IMR-90 (cell line): ENCODE results near the gene STAC2. TPM values are rescaled to one million over a fixed set of nuclear protein-coding genes. Genes with fewer than 3 reads are reported as not detected.
A peak's percentile ranks its signal among the peaks of the same experiment; 100 is the strongest.

Experiments
- ATAC-seq: fragments of 200-7000 bp; cut with Tn5 transposase; 2 replicates; pipeline ENCODE4 v1.9.1; 2020; ENCODE audit warnings: low read depth, mild to moderate bottlenecking, moderate library complexity
- BruUV-seq: library from RNA; stranded (reverse); fragments of 400-500 nt; replicated peaks from 2 replicates; lab custom pipeline; 2021; lab: Mats Ljungman, UMichigan
- CTCF ChIA-PET: fragments of 300-600 bp; formaldehyde crosslinking; extraction: SDS; loops from one replicate; lab custom pipeline; 2021; ENCODE audit warnings: antibody characterized with exemption; lab: Yijun Ruan, JAX
- POLR2A ChIA-PET: fragments of 300-600 bp; sonication (Branson Sonifier 250); formaldehyde crosslinking; loops from one replicate; lab custom pipeline; 2022; ENCODE audit warnings: antibody characterized with exemption; ENCODE audit not compliant: unreplicated experiment; lab: Charles Lee
- DNase-seq: peaks from one replicate; pipeline ENCODE4 v3.0.0; 2013
- H2AFZ ChIP-seq: replicated peaks from 2 replicates; pipeline ENCODE3; 2013; ENCODE audit warnings: low read length, mild to moderate bottlenecking; ENCODE audit not compliant: poor library complexity
- H2AK5ac ChIP-seq: 2 replicates; pipeline ENCODE4 v1.6.1; 2013; ENCODE audit warnings: low read depth, low read length, inconsistent platforms
- H2AK9ac ChIP-seq: replicated peaks from 2 replicates; pipeline ENCODE3; 2013; ENCODE audit warnings: mild to moderate bottlenecking, low read depth, low read length, moderate library complexity; ENCODE audit not compliant: poor library complexity
- H2BK120ac ChIP-seq: 2 replicates; pipeline ENCODE4 v1.6.1; 2013; ENCODE audit warnings: low read depth, low read length, inconsistent platforms
- H2BK15ac ChIP-seq: 3 replicates; pipeline ENCODE4 v1.6.1; 2013; ENCODE audit warnings: low read depth, low read length, inconsistent platforms
- H2BK20ac ChIP-seq: 2 replicates; pipeline ENCODE4 v1.6.1; 2013; ENCODE audit warnings: low read depth, mild to moderate bottlenecking, inconsistent platforms, low read length, moderate library complexity
- H2BK5ac ChIP-seq: 2 replicates; pipeline ENCODE4 v1.6.1; 2013; ENCODE audit warnings: mild to moderate bottlenecking, low read depth, low read length, inconsistent platforms; ENCODE audit not compliant: poor library complexity, severe bottlenecking
- H3K14ac ChIP-seq: replicated peaks from 2 replicates; pipeline ENCODE4 v1.6.1; 2013; ENCODE audit warnings: low read depth, low read length, inconsistent platforms
- H3K18ac ChIP-seq: 2 replicates; pipeline ENCODE4 v1.6.1; 2013; ENCODE audit warnings: low read depth, low read length, control low read depth
- H3K23ac ChIP-seq: 2 replicates; pipeline ENCODE4 v1.6.1; 2013; ENCODE audit warnings: low read depth, low read length, inconsistent platforms
- H3K27ac ChIP-seq: 2 replicates; pipeline ENCODE4 v1.5.1; 2013; ENCODE audit warnings: mild to moderate bottlenecking, control low read depth, low read length; ENCODE audit not compliant: insufficient read depth
- H3K27me3 ChIP-seq: 2 replicates; pipeline ENCODE4 v1.6.1; 2013; ENCODE audit warnings: low read length; ENCODE audit not compliant: control insufficient read depth, insufficient read depth
- H3K36me3 ChIP-seq: 2 replicates; pipeline ENCODE4 v1.6.1; 2013; ENCODE audit warnings: low read length, mixed read lengths; ENCODE audit not compliant: control insufficient read depth, insufficient read depth
- H3K4ac ChIP-seq: 2 replicates; pipeline ENCODE4 v1.6.1; 2013; ENCODE audit warnings: low read depth, low read length, inconsistent platforms
- H3K4me1 ChIP-seq: 2 replicates; pipeline ENCODE4 v1.6.1; 2013; ENCODE audit warnings: low read length, mixed read lengths; ENCODE audit not compliant: control insufficient read depth, insufficient read depth
- H3K4me2 ChIP-seq: 2 replicates; pipeline ENCODE4 v1.6.1; 2013; ENCODE audit warnings: low read depth, mild to moderate bottlenecking, control low read depth, low read length, moderate library complexity
- H3K4me3 ChIP-seq: 2 replicates; pipeline ENCODE4 v1.5.1; 2013; ENCODE audit warnings: low read depth, mild to moderate bottlenecking, control low read depth, low read length, moderate library complexity; ENCODE audit not compliant: insufficient read depth
- H3K56ac ChIP-seq: 2 replicates; pipeline ENCODE4 v1.6.1; 2013; ENCODE audit warnings: low read length, inconsistent platforms; ENCODE audit not compliant: insufficient read depth; ENCODE audit errors: extremely low read depth
- H3K79me1 ChIP-seq, 2 experiments: 2 replicates each; pipeline ENCODE4 v1.6.1; 2013; ENCODE audit warnings: low read length in 2 of 2, inconsistent platforms in 1 of 2, low read depth in 1 of 2
- H3K9ac ChIP-seq: 2 replicates; pipeline ENCODE4 v1.6.1; 2013; ENCODE audit warnings: low read depth, low read length, control low read depth
- H3K9me1 ChIP-seq: 2 replicates; pipeline ENCODE4 v1.6.1; 2013; ENCODE audit warnings: low read length, inconsistent platforms; ENCODE audit not compliant: insufficient read depth
- H3K9me3 ChIP-seq: 2 replicates; pipeline ENCODE4 v1.6.1; 2013; ENCODE audit warnings: low read length; ENCODE audit not compliant: control insufficient read depth, insufficient read depth
- H4K20me1 ChIP-seq: 2 replicates; pipeline ENCODE4 v1.6.1; 2013; ENCODE audit warnings: low read length, inconsistent platforms; ENCODE audit not compliant: insufficient read depth
- H4K5ac ChIP-seq: 2 replicates; pipeline ENCODE4 v1.6.1; 2013; ENCODE audit warnings: mild to moderate bottlenecking, low read depth, low read length, control low read depth
- H4K8ac ChIP-seq, 2 experiments: 2 replicates each; pipeline ENCODE4 v1.6.1; 2013; ENCODE audit warnings: low read depth in 2 of 2, low read length in 2 of 2, control low read depth in 1 of 2, inconsistent platforms in 1 of 2
- H4K91ac ChIP-seq: 2 replicates; pipeline ENCODE4 v1.6.1; 2013; ENCODE audit warnings: low read depth, low read length, inconsistent platforms; ENCODE audit not compliant: insufficient read depth
- MAFK ChIP-seq: IDR thresholded peaks from 2 replicates; pipeline ENCODE4 v1.6.1; 2012; ENCODE audit warnings: low read depth, low read length, improper control_type of control experiment
- MAZ ChIP-seq: IDR thresholded peaks from 2 replicates; pipeline ENCODE4 v1.6.1; 2012; ENCODE audit warnings: low read depth, mild to moderate bottlenecking, low read length, improper control_type of control experiment, moderate library complexity, borderline replicate concordance
- MXI1 ChIP-seq: IDR thresholded peaks from 2 replicates; pipeline ENCODE4 v1.6.1; 2012; ENCODE audit warnings: low read depth, mild to moderate bottlenecking, low read length, moderate library complexity, borderline replicate concordance
- POLR2A ChIP-seq: IDR thresholded peaks from 2 replicates; pipeline ENCODE4 v1.6.1; 2012; ENCODE audit warnings: mild to moderate bottlenecking, low read depth, low read length
- WGBS, 2 experiments: methylation state at CpG; one replicate each; pipeline versions ENCODE4 v1.1.5 to v1.1.7; 2013; ENCODE audit warnings: missing lambda C conversion rate in 2 of 2; ENCODE audit not compliant: insufficient read length in 1 of 2; ENCODE audit errors: extremely low coverage in 2 of 2; 5-methylcytosine and 5-hydroxymethylcytosine counted together
- dilution Hi-C: fragments of 300-500 bp; cut with HindIII; formaldehyde crosslinking; loops from one replicate; pipeline ENCODE4 v1.14.3; 2018; ENCODE audit warnings: low sequenced_read_pairs; ENCODE audit not compliant: unreplicated experiment
- in situ Hi-C: fragments of 300-500 bp; cut with MboI; formaldehyde crosslinking; loops from 3 replicates; pipeline ENCODE4 v1.14.3; 2019; ENCODE audit warnings: low sequenced_read_pairs, inconsistent platforms, mixed read lengths
- intact Hi-C: fragments of 100-400 bp; cut with micrococcal nuclease; formaldehyde crosslinking; loops from 2 replicates; pipeline ENCODE4 v1.10.0; 2022
- polyA plus RNA-seq, 3 experiments: library from polyadenylated mRNA; depleted of rRNA; stranded (reverse); fragments of >200 nt; gene quantifications; 2 replicates each; pipeline ENCODE4 v1.2.3, GENCODE V29; 2012; ENCODE audit warnings: low replicate concordance in 1 of 3
- total RNA-seq: library from RNA; depleted of rRNA; stranded (reverse); fragments of >200 nt; gene quantifications from 2 replicates; pipeline ENCODE4 v1.2.3, GENCODE V29; 2012
- TF ChIP-seq, protein P1 (sequence below): fragments of 150-350 bp; IDR thresholded peaks from 2 replicates; pipeline ENCODE4 v1.6.1; 2016; ENCODE audit warnings: low read depth, mild to moderate bottlenecking, low read length, moderate library complexity, borderline replicate concordance

The STAC2 gene
- total and polyA plus RNA-seq, 2 of the 4 experiments (the other 2 are of a cell fraction) = 0.02 TPM; not detected in 1

DNA sequence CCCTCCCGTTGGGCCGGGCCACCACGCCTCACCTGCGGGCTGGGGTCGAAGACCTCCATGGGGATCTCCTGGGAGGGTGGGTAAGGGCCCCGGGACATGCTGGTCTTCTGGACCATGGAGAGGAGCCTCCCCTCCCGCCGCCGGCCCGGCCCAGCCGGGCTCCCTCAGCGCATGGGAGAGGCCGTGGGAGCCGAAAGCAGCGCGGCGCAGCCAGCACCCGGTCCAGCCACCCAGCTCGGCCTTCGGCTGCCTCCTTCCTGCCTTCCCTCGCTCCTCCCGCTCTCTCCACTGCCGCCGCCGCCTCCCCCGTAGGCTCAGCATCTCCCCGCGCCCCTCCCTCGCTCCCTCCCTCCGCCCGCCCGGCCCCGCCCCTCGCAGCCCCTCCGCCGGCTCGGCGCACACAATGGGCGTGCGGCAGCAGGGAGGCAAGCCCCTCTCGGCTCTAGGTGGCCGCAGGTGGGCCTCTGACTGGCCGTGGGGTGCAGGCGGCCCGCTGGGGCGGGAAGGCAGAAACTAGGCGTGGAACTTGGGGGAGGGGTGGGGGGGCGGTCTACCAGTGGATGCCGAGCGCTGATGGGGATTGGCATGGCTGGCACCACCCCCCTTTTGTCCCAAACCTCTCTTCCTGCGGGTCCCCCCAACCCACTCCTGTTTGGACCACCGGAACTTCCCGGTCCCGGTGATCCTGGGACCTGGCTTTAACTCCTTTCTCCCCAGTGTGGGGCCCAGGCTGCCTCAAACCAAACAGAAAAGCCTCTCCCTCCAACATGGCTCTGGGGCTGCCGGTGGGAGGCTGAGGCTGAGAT is 28.2 kb downstream of the STAC2 start, which contains the start of gene CACNB1:
CACNB1 (minus strand) TSS at position 290 of the 806 bp plus-strand sequence; CDS start at position 116, 174 bp downstream.
- no TSS peak for BruUV-seq
- Histone ChIP-seq H3K27me3 (no peaks in the 10 kb centered on the region), H3K18ac (peak within 1 kb of the TSS; percentile 42), H3K79me1 (peaks cover 47 to 80% of the 10 kb centered on the region in 2 experiments), H2BK15ac (no peak within 1 kb of the TSS; the same call in 2 of the 3 replicates), H3K36me3 (peaks cover 28% of the 10 kb centered on the region), H3K4me2 (peak within 1 kb of the TSS; percentile 91), H3K27ac (peak within 1 kb of the TSS; percentile 69), H4K91ac (peak within 1 kb of the TSS; percentile 66), H3K9me1 (peaks cover 26% of the 10 kb centered on the region), H3K4me3 (peak within 1 kb of the TSS; percentile 88), H2BK20ac (no peak within 1 kb of the TSS), H2AK9ac (peak within 1 kb of the TSS; percentile 98), H2AK5ac (peak within 1 kb of the TSS; percentile 78), H3K4me1 (peaks cover 23% of the 10 kb centered on the region), H4K5ac (peak within 1 kb of the TSS; percentile 77), H3K4ac (peak within 1 kb of the TSS; percentile 83), H2BK120ac (peak within 1 kb of the TSS; percentile 18; the same call in 1 of the 2 replicates), H3K9ac (peak within 1 kb of the TSS; percentile 84), H3K23ac (peak within 1 kb of the TSS; percentile 64; the same call in 1 of the 2 replicates), H3K14ac (peak within 1 kb of the TSS; percentile 75), H3K56ac (peak within 1 kb of the TSS; percentile 10; the same call in 1 of the 2 replicates), H4K8ac (peak within 1 kb of the TSS; percentile 65 to 66), H2BK5ac (peak within 1 kb of the TSS; percentile 59), H3K9me3 (no peaks in the 10 kb centered on the region), H4K20me1 (peaks cover 36% of the 10 kb centered on the region), H2AFZ (peak within 1 kb of the TSS; percentile 92)
- ATAC-seq (peak; percentile 82), DNase-seq (peak; percentile 65)
- in situ Hi-C loops (no loop called here), dilution Hi-C loops (no loop called here), intact Hi-C loops (no loop called here)
- CTCF ChIA-PET = no interaction called here
- WGBS, 2 experiments = 0% methylated on average over 9 of the region's 55 CpGs; no CpG with 5 or more reads in 1 of the 2 experiments
- POLR2A ChIA-PET = no interaction called here
- TF ChIP-seq MXI1 (peak; percentile 49; the same call in 1 of the 2 replicates), MAZ (peak; percentile 74; the same call in 1 of the 2 replicates), MAFK (no peak), POLR2A (peak; percentile 32; the same call in 1 of the 2 replicates)
- TF ChIP-seq, protein P1, sequence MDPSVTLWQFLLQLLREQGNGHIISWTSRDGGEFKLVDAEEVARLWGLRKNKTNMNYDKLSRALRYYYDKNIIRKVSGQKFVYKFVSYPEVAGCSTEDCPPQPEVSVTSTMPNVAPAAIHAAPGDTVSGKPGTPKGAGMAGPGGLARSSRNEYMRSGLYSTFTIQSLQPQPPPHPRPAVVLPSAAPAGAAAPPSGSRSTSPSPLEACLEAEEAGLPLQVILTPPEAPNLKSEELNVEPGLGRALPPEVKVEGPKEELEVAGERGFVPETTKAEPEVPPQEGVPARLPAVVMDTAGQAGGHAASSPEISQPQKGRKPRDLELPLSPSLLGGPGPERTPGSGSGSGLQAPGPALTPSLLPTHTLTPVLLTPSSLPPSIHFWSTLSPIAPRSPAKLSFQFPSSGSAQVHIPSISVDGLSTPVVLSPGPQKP = no peak
